Measurements from ENCODE around the gene LPO.

- TF ChIP-seq CTCF (IDR thresholded peaks at IDR 0.05; ENCODE audit: low read depth, low read length, poor library complexity, severe bottlenecking) (no peak), EZH2phosphoT487 (IDR thresholded peaks at IDR 0.05; ENCODE audit: borderline replicate concordance, low read length) (no peak)
Observed at GRCh38 chr17:58233543-58233942, 4.8 kb upstream of the LPO start.
